OCI-LY7 (cell line): Measurements from ENCODE around the gene PI3.

ENCODE experiments used
- CTCF ChIP-seq: fragments of 200-600 bp; sonication (generic); conservative IDR thresholded peaks from 2 replicates; pipeline ENCODE4 v1.5.1; 2014; ENCODE audit warnings: mild to moderate bottlenecking, antibody characterized with exemption, low read length, moderate library complexity, mixed read lengths
- EZH2phosphoT487 ChIP-seq: fragments of 200-600 bp; sonication (generic); IDR thresholded peaks from 2 replicates; pipeline ENCODE4 v1.6.1; 2018; ENCODE audit warnings: low read depth, borderline replicate concordance, mild to moderate bottlenecking, mixed run types, antibody characterized with exemption, low read length, moderate library complexity, mixed read lengths

GRCh38 chr20:45173522-45173921, 1.2 kb upstream of the PI3 start:
- TF ChIP-seq CTCF (no peak), EZH2phosphoT487 (no peak)
